Measurements from ENCODE around the gene GLOD5. TPM values are rescaled to one million over a fixed set of nuclear protein-coding genes. Genes with fewer than 3 reads are reported as not detected.

Gene GLOD5
- polyA plus RNA-seq, 2 of the 4 experiments (the other 2 are of a cell fraction): not detected

GRCh38 chrX:48784726-48785125, 23.2 kb downstream of the GLOD5 start:
- DNase-seq (ENCODE audit: low read depth in 1 of 2, low spot score in 1 of 2) (no peak), ATAC-seq (no peak), FAIRE-seq (no peak)
- ChIA-PET POLR2A (no interaction called here), CTCF (interaction anchor here (1.7 kb wide), 1 partner anchor 33 kb away, joined by 5 read pairs; no protein-coding TSS in a partner anchor)
- Histone ChIP-seq H3K27ac (no peak overlapping the region), H3K4me1 (no peaks in the 10 kb centered on the region), H3K4me3 (no peak overlapping the region), H3K4me2 (no peak overlapping the region), H3K9me3 (no peaks in the 10 kb centered on the region)
- 6% methylated on average over 3 of the region's 3 CpGs for WGBS (ENCODE audit: missing lambda C conversion rate)
- TF ChIP-seq NR3C1 (IDR thresholded peaks at IDR 0.05): no peak
- TF ChIP-seq ZNF302 (CRISPR knock-in tag; IDR thresholded peaks at IDR 0.05): no peak
- no peak for TF ChIP-seq CBX8 (IDR thresholded peaks at IDR 0.05)
- no peak for TF ChIP-seq RNF2 (IDR thresholded peaks at IDR 0.05; ENCODE audit: borderline replicate concordance, low read depth)
- TF ChIP-seq CEBPB (IDR thresholded peaks at IDR 0.05): no peak
- TF ChIP-seq BCL3 (IDR thresholded peaks at IDR 0.05): no peak
- TF ChIP-seq CTCF (IDR thresholded peaks at IDR 0.05): no peak
- TF ChIP-seq SREBF2 (IDR thresholded peaks at IDR 0.05): no peak
- no peak for TF ChIP-seq HOXB13 (CRISPR knock-in tag; IDR thresholded peaks at IDR 0.05; ENCODE audit: low read depth)
- no peak for TF ChIP-seq SMC3 (IDR thresholded peaks at IDR 0.05)
- no peak for TF ChIP-seq PHF8 (IDR thresholded peaks at IDR 0.05; ENCODE audit: borderline replicate concordance, low read depth)

- no peak overlapping the region for H3K4me2 ChIP-seq
Measured at GRCh38 chrX:48785186-48785539, 23.6 kb downstream of the GLOD5 start.

GRCh38 chrX:48785540-48786214, 24.1 kb downstream of the GLOD5 start:
- no peak overlapping the region for H3K27ac ChIP-seq
- TF ChIP-seq FOXS1 (CRISPR knock-in tag; IDR thresholded peaks at IDR 0.05): no peak
- no peak for TF ChIP-seq CBX2 (IDR thresholded peaks at IDR 0.05; ENCODE audit: borderline replicate concordance, low read depth)
- TF ChIP-seq CTCF (IDR thresholded peaks at IDR 0.05): no peak
- TF ChIP-seq MYC (IDR thresholded peaks at IDR 0.05; ENCODE audit: borderline replicate concordance, low read length): no peak
- TF ChIP-seq PBX3 (IDR thresholded peaks at IDR 0.05): no peak
- TF ChIP-seq ZSCAN20 (CRISPR knock-in tag; IDR thresholded peaks at IDR 0.05): no peak
- no peak for TF ChIP-seq TP53 (CRISPR knock-in tag; IDR thresholded peaks at IDR 0.05)
- no peak for TF ChIP-seq KDM5A (IDR thresholded peaks at IDR 0.05)
- TF ChIP-seq CHD2 (IDR thresholded peaks at IDR 0.05; ENCODE audit: low read length, partially characterized antibody): no peak
- no peak for TF ChIP-seq ZC3H11A (IDR thresholded peaks at IDR 0.05)
- no peak for TF ChIP-seq RAD21 (conservative IDR thresholded peaks at IDR 0.05 in 1 of 2, IDR thresholded peaks at IDR 0.05 in 1 of 2)
- ATAC-seq (no peak), FAIRE-seq (no peak), DNase-seq (ENCODE audit: low read depth in 1 of 2, low spot score in 1 of 2) (no peak)
- 59% methylated on average over 12 of the region's 16 CpGs for WGBS (ENCODE audit: missing lambda C conversion rate)
- ChIA-PET POLR2A (no interaction called here), CTCF (no interaction called here)
- no peak overlapping the region for H3K4me3 ChIP-seq
- H3K9me3 ChIP-seq: no peaks in the 10 kb centered on the region
- no peaks in the 10 kb centered on the region for H3K4me1 ChIP-seq
- no peak overlapping the region for H3K4me2 ChIP-seq

More at GRCh38 chrX:48785186-48785539, 23.6 kb downstream of the GLOD5 start:
- no peak overlapping the region for H3K27ac ChIP-seq
- no peaks in the 10 kb centered on the region for H3K9me3 ChIP-seq
- H3K4me1 ChIP-seq: no peaks in the 10 kb centered on the region
- CTCF ChIA-PET: no interaction called here
- no peak overlapping the region for H3K4me3 ChIP-seq
- ATAC-seq: no peak
- 93% methylated on average over 1 of the region's 1 CpG for WGBS (ENCODE audit: missing lambda C conversion rate)
- no peak for TF ChIP-seq TP53 (CRISPR knock-in tag; IDR thresholded peaks at IDR 0.05)
- TF ChIP-seq ATOH8 (CRISPR knock-in tag; IDR thresholded peaks at IDR 0.05; ENCODE audit: low read depth): no peak
- TF ChIP-seq SMC3 (IDR thresholded peaks at IDR 0.05): no peak
- TF ChIP-seq MAZ (IDR thresholded peaks at IDR 0.05; ENCODE audit: borderline replicate concordance, low read depth, low read length): no peak
- no peak for TF ChIP-seq HOXA7 (CRISPR knock-in tag; IDR thresholded peaks at IDR 0.05)
- TF ChIP-seq FOSL2 (IDR thresholded peaks at IDR 0.05): no peak
- no peak for TF ChIP-seq FOSL2 (CRISPR knock-in tag; IDR thresholded peaks at IDR 0.05)
- TF ChIP-seq EHF (CRISPR knock-in tag; IDR thresholded peaks at IDR 0.05): no peak
- no peak for TF ChIP-seq HES2 (IDR thresholded peaks at IDR 0.05)
- TF ChIP-seq MAFK (IDR thresholded peaks at IDR 0.05; ENCODE audit: partially characterized antibody): no peak
- TF ChIP-seq POLR2A (IDR thresholded peaks at IDR 0.05; ENCODE audit: low read length): no peak
- TF ChIP-seq NPAS2 (CRISPR knock-in tag; IDR thresholded peaks at IDR 0.05; ENCODE audit: borderline replicate concordance): no peak
- FAIRE-seq: peak; percentile 76
- POLR2A ChIA-PET: no interaction called here
- no peak for DNase-seq (ENCODE audit: low read depth in 1 of 2, low spot score in 1 of 2)
